GM21367 (cell line): Measurements from ENCODE around the gene OLIG3.

Source experiments
- ATAC-seq: cut with Tn5 transposase; IDR thresholded peaks from one replicate; pipeline ENCODE4 v1.9.1; 2021; ENCODE audit not compliant: unreplicated experiment

The OLIG3 gene

GRCh38 chr6:137471986-137472385 lies 22.2 kb downstream of the OLIG3 start:
- no peak for ATAC-seq

DNA sequence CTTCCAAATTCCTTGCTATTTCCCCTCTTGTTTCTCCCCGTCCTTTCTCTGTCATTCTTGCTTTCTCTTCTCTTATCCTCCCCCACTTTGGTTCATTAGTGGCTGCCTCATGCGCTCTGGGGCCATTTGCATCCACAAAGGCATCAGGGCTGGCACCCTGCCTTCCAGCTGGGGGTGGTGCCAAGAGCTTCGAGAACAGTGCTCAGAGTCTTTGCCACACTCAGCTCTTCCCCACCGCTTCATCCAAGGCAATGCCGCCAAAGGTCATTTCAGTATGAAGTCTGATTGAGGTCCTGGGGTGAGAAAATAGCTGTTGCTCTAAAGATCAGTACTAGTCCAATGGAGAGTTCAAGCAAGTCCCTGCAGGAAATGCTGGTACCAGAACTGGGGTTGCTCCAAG lies 22.7 kb downstream of the OLIG3 start:
- no peak for ATAC-seq

DNA sequence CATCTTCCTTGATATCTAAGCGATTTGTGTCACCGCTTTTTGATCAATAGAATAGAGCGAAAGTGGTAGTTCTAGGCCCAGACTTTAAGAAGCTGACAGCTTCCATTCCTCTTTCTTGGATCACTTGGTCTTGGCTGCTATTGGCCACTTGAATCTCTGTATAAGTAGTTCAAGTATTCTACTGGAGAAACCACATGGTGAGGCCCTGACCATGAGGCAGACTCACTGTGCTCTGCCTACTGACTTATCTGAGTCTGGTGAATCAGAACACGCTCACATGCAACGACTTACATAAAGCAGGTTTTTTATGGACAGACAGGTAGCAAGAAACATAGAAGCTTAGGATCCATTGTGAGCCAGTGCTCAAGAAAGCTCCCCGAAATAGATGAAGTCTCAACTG lies 27.0 kb downstream of the OLIG3 start:
- no peak for ATAC-seq

DNA sequence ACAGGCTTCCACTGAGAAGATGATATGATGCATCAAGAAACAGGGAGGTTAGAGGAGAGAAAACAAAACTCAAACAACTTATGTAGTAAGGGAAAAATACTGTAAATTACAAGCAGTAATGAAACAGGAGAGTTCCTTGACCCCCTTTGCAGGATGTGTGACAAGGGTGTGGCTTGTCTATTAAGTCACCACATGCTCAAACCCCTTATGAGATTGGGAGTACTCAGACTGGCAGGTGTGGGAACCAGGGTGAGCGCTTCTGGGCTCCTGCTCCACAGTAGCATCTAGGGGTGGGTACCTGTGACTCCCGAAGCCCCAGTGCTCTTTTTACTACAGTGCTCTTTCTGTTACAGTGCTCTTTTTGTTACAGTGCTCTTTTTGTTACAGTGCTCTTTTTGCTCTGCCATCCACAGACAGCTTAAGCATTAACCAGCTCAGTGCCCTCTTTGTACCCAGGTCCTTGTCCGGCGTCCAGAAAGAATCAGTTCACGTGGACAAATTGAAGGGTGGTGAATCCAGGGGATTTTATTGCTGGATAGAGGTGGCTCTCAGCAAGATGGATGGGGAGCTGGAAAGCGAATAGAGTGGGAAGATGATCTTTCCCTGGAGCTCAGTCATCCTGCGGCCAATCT lies 28.7 kb downstream of the OLIG3 start:
- no peak for ATAC-seq

GRCh38 chr6:137452333-137452894 lies 41.8 kb downstream of the OLIG3 start:
- ATAC-seq = no peak

DNA sequence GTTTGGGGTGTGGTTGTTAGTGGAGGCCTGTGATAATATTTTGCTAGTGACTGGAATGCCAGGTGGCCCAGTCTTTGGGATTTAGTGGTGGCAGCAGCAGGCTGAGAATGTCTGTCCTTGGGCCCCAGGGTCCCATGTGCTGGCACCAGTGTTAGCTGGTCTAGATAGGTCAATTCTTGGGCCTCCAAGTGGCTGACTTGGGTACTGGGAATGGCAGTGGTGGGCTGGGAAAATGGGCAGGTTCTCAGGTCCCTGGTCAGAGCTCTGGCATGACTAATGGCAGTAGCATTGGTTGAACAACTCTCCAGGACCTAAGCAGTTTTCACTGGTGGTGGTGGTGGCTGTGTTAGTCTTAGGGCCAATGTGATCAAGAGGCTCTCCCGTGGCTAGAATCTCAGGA lies 50.3 kb downstream of the OLIG3 start:
- no peak for ATAC-seq
